Measurements from ENCODE around the gene NSRP1. TPM values are rescaled to one million over a fixed set of nuclear protein-coding genes. Genes with fewer than 3 reads are reported as not detected.

Gene NSRP1
- total and polyA plus RNA-seq, 2 of the 8 experiments (the other 6 are each of a cell fraction or from before 2014, with no cell fraction given): 6.1 to 22.4 TPM

- TF ChIP-seq EGR1 (IDR thresholded peaks at IDR 0.05; ENCODE audit: borderline replicate concordance, low read depth, low read length) (no peak), JUND (IDR thresholded peaks at IDR 0.05; ENCODE audit: low read length) (no peak), SP1 (IDR thresholded peaks at IDR 0.05; ENCODE audit: low read depth, low read length) (no peak), SAP30 (IDR thresholded peaks at IDR 0.05; ENCODE audit: insufficient read depth, insufficient replicate concordance, low read length) (no peak), SP2 (IDR thresholded peaks at IDR 0.05; ENCODE audit: low read length) (no peak), POLR2AphosphoS5 (IDR thresholded peaks at IDR 0.05; ENCODE audit: low read depth, low read length) (no peak)
- TF ChIP-seq, protein P1, sequence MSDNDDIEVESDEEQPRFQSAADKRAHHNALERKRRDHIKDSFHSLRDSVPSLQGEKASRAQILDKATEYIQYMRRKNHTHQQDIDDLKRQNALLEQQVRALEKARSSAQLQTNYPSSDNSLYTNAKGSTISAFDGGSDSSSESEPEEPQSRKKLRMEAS (IDR thresholded peaks at IDR 0.05): peak; percentile 94
Observed at GRCh38 chr17:30235386-30236296, 119.0 kb downstream of the NSRP1 start, which contains the start of gene SLC6A4 (continued).

MicroRNAs encoded within 50 kb of the gene (microRNA counts, 767-probe panel; counts per million panel counts)
- microRNA hsa-miR-3184-5p: 879 counts per million, percentile 95 among the panel's probes with 10 or more counts
- 879 counts per million, percentile 95 among the panel's probes with 10 or more counts for microRNA hsa-miR-423-3p
- 879 counts per million, percentile 95 among the panel's probes with 10 or more counts for microRNA hsa-miR-423-5p

Small RNAs within 50 kb of the gene (microRNA-seq; reads per million reads assigned to microRNA genes)
- 0 reads per million in 2 experiments for gene MIR423 (ENCODE audit: borderline microRNAs expressed in 2 of 2, borderline number of aligned reads in 2 of 2, borderline replicate concordance in 1 of 2)

Small RNAs within 50 kb of the gene (small RNA-seq; reads per million reads assigned to genes)
- not detected for gene AC104984.5 (ENCODE audit: insufficient read depth)

Other genes starting within 250 kb of the NSRP1 start
- gene SSH2, start 186.6 kb upstream of the NSRP1 start, total RNA-seq (2021; fragmentation: NEBNext Ultra II Directional; extraction: Animal tissue kit (Norgen Biotek cat#: 25700)): 15.9 and 18.1 TPM in 2 replicates
- gene SSH2, start 186.6 kb upstream of the NSRP1 start, polyA plus RNA-seq (2011; rRNA removed): 5.2 and 5.4 TPM in 2 replicates
- gene EFCAB5, start 175.2 kb upstream of the NSRP1 start, total RNA-seq (2021; fragmentation: NEBNext Ultra II Directional; extraction: Animal tissue kit (Norgen Biotek cat#: 25700)): 0.25 and 0.34 TPM in 2 replicates
- 0.02 and 0.05 TPM in 2 replicates for gene EFCAB5, start 175.2 kb upstream of the NSRP1 start, polyA plus RNA-seq (2011; rRNA removed)
- gene SLC6A4, start 118.9 kb downstream of the NSRP1 start, total RNA-seq (2021; fragmentation: NEBNext Ultra II Directional; extraction: Animal tissue kit (Norgen Biotek cat#: 25700)): 0.09 TPM in 1 of 2 replicates, not detected in the other
- 0.08 and 0.33 TPM in 2 replicates for gene SLC6A4, start 118.9 kb downstream of the NSRP1 start, polyA plus RNA-seq (2011; rRNA removed)
- gene BLMH, start 175.1 kb downstream of the NSRP1 start, total RNA-seq (2021; fragmentation: NEBNext Ultra II Directional; extraction: Animal tissue kit (Norgen Biotek cat#: 25700)): 74.3 and 75.3 TPM in 2 replicates
- 17.4 and 18.2 TPM in 2 replicates for gene BLMH, start 175.1 kb downstream of the NSRP1 start, polyA plus RNA-seq (2011; rRNA removed)
- gene TMIGD1, start 217.2 kb downstream of the NSRP1 start, total RNA-seq (2021; fragmentation: NEBNext Ultra II Directional; extraction: Animal tissue kit (Norgen Biotek cat#: 25700)): not detected in 2 replicates
- gene TMIGD1, start 217.2 kb downstream of the NSRP1 start, polyA plus RNA-seq (2011; rRNA removed): not detected in 2 replicates